Stromal cell of bone marrow (primary cell): ENCODE data around the gene CAPS.

Experiments used
- DNase-seq: peaks from one replicate; pipeline ENCODE4 v3.0.0-alpha.2; 2012; ENCODE audit warnings: low read depth

The CAPS gene

DNA sequence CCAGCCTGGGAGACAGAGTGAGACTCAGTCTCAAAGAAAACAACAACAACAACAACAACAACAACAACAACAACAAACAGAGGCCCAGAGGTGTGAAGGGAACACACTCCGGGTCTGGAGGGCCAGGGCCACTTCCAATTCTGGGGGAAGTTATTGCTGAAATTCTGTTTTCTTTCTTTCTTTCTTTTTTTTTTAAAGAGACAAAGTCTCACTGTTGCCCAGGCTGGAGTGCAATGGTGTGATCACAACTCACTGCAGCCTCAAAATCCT is 3.5 kb upstream of the CAPS start:
- DNase-seq, result no peak

DNA sequence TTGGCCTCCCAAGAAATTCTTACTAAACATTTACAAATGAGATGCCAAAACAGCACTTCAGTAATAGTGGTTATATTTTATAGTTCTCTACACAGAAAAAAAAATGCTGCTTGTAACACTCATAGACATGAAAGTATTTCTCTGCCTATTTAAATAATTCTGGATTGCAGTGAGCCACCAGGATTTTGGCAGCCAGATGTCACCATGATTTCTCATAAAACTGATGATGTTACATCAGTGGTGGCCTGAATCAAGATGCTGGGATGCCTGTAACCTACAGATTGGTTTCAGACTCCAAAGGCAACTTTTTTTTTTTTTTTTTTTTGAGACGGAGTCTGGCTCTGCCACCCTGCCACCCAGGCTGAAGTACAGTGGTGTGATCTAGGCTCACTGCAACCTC is 2.7 kb upstream of the CAPS start:
- DNase-seq, result no peak

DNA sequence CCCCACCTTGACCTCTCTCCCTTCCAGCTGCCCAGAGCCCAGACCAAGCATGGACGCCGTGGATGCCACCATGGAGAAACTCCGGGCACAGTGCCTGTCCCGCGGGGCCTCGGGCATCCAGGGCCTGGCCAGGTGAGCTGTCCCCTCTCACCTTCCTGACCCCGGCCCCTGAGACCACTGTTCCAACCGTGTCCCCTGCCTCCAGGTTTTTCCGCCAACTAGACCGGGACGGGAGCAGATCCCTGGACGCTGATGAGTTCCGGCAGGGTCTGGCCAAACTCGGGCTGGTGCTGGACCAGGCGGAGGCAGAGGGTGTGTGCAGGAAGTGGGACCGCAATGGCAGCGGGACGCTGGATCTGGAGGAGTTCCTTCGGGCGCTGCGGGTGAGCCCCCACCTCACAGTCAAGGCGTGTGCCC is 312 bp downstream of the CAPS start:
- no peak for DNase-seq

DNA sequence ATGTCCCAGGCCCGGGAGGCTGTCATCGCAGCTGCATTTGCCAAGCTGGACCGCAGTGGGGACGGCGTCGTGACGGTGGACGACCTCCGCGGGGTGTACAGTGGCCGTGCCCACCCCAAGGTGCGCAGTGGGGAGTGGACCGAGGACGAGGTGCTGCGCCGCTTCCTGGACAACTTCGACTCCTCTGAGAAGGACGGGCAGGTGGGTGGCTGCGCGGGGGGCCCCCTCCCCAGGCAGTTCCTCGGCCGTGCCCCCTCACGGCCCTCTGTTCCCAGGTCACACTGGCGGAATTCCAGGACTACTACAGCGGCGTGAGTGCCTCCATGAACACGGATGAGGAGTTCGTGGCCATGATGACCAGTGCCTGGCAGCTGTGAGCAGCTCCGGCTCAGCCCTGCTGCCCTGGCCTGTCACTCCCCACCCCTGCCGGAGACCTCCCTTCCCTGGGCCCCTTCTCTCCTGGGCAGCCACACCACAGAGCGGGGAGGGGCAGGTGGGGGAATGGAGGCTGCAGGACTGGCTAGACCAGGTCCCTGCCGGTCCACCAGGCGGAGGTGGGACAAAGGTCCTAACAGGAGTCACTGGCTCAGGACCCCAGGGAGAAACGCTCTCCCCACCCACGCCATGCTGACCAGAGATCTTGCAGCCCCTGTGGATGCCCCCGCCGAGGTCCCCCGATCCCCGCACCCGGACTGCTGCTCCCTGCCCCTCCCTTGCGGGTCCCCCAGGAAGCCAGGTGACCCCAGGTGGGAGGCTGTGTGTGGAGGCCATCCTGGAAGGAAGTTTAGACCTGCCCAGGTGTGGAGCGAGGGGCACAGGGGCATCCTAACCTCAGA is 1.1 kb downstream of the CAPS start:
- DNase-seq, result no peak

DNA sequence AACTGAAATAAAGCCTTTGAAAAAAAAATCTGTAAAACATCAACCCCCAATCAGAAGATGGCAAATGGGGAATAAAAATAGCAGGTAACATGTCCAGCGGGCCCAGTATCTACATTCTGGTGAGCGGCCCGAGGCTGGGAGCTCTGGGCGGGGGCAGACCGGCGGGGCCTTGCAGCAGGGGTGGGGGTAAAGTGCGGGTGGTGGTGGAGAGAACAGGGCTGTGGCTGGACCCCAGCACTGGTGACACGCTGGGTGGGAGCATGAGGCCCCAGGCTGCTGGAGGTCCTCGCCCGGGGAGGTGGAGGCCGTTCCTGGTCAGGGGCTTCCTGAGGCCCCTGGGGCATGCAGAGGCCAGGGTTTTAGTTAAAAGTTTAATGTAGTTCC is 1.7 kb downstream of the CAPS start:
- no peak for DNase-seq

DNA sequence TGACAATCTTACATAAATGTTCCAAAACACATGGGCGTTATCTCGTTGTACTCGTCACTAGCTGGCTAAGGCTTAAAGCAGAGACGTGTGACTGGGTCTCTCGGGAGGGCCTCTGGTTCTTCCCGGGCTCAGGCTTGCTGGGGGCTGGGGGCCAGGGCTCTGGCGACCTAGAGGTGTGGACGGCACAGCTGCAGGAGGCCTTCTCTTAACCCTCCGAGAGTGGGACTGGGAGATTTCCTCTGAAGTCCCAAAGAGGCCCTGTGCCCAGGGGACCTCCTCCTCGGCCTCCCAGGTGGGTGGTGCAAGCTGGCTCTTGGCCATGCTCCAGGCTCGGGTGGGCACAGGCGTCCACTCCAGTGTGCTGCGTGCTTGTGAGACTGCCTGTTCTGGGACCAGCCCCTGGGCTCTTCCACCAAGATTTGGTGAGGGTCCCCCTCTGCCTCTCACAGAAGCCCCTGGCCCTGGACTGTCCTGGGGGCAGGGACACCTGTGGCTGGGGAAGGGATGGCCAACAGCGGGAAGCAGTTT is 2.2 kb downstream of the CAPS start:
- DNase-seq, result no peak

DNA sequence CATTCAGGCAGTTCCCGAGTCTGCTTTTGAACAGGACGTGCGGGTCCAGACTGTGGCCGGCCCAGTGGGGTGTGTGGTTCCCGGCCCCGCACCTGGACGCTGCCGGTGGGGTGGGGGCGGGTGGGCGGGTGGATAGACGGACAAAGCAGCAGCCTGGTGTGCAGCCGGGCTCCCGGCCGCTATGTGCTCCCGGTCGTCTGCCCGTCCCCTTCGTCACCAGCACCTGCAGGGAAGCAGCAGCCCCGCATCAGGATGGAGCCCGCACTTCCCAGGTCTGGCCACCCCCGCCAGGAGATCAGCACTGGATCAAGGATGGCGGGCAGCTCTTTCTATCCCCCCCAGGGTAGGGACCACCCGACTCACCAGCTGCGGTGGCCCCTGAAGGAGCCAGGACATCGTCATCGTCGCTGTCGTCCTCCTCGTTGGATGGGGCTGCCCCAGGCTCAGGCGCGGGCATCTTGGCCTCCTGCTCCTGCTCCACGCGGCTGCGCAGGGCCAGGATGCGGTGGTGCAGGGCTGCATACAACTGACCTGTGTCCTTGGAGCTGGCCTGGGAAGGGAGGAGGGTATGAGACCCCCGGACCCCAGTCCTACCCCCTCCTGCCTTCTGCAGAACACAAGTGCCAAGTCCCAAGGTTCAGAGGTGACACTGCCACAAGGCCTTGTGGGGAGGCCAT is 3.5 kb downstream of the CAPS start:
- no peak for DNase-seq

DNA sequence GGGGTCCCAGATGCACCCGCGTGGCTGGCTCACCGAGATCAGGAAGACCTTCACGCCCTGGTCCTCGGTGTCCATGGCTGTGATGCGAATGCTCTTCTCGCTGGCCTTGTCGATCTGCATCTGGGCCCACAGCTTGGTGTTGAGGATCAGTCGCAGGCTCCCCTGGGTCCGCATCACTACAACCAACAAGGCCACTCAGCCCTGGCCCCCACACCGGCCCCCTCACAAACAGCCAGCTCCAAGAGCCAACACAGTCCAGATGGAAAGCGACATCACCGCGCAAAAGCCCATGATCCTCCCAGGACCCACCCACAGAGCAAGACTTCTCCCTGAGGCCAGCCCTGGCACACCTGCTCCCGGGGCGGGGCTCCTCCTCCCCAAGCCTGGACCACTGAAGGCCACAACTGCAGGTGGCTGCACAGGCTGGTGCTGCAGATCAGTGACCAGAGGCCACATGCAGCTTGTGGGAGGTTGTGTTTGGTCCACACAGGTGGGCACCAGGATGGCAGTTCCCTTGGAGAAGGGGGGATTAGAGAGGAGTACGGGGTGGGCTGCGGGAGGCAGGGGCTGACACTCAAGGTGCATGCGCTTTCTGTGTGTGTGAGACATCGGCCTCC is 4.5 kb downstream of the CAPS start:
- no peak for DNase-seq

DNA sequence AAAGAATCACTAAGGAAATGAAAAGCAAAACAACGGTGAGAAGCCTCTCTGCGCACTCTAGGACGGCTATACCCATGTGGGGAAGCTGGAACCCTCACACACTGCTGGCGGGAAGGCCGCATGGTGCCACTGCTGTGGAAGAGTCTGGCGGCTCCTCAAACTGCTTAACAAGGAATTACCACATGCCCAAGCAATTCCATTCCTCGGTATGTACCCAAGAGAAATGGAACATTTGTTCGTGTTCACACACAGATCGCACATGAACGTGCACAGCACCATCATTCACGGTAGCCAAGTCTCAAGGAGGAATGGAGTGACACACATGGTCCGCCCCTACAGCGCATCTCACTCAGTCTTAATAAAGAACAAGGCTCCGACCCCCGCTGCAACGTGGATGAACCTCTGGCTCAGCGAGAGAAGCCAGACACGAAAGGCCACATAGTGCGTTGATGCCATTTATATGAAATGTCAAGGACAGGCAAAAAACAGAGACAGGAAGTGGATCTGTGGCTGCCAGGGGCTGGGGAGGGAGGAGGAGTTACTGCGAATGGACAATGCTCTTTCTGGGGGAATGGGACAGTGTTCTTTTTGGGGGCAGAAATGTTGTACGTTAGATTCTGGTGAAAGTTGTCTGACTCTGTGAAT is 7.6 kb downstream of the CAPS start:
- no peak for DNase-seq

DNA sequence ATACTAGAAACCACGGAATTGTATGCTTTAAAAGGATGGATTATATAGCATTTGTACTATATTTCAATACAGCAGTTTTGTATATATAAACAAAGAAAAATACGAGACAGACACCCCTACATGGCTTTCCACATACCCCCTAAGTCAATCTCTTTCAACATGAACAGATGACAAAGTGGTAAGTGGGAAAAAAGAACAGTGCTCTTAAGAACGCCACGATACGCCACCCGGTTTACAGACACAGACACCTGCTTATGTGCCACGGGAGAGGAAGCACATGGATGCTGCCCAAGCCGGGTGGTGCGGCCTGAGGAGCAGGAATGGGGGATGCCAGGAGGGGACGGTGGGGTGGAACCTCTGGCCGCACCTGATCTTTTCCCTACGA is 8.1 kb downstream of the CAPS start:
- no peak for DNase-seq

DNA sequence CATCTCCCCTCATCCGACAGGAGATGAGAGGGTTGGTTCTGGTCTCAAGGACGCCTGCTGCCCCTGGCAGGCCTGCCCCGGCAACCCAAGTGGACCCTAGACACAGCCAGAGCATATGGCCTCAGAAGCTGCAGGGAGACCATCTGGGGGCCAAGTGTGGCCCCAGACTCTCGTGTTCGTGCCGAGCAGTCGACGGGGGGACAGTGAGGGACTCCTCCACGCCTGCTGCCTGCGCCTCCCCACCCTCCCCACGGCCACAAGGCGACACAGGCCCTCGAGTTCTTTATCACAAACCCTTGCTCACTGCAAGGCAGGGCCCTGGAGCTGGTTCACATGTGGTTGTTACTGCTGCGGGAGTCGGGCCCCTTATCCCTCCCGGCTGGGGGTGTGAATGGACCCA is 9.3 kb downstream of the CAPS start:
- DNase-seq, result no peak

DNA sequence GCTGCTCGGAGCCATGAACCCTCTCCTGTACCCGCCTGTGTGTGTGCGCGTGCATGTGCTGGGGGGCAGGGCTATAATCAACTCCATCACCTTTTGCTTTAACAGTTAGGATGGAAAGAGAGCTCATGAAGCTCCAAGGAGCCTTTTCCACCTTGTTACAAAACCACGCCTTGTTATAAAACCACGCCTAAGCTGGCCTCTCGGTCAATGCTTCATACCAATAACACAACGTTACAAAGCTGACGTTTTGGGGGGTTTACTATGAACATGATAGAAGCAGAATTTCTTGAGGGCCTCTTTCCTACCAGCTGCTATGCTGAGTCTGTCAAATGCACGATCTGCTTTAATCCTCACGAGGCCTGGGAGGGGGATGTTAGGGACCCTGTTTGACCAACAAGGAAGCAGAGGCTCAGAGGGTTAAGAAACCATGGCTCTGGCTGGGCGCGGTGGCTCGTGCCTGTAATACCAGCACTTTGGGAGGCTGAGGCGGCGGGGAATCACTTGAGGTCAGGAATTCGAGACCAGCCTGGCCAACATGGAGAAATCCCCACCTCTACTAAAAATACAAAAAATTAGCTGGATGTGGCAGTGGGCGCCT is 11.9 kb downstream of the CAPS start:
- no peak for DNase-seq

DNA sequence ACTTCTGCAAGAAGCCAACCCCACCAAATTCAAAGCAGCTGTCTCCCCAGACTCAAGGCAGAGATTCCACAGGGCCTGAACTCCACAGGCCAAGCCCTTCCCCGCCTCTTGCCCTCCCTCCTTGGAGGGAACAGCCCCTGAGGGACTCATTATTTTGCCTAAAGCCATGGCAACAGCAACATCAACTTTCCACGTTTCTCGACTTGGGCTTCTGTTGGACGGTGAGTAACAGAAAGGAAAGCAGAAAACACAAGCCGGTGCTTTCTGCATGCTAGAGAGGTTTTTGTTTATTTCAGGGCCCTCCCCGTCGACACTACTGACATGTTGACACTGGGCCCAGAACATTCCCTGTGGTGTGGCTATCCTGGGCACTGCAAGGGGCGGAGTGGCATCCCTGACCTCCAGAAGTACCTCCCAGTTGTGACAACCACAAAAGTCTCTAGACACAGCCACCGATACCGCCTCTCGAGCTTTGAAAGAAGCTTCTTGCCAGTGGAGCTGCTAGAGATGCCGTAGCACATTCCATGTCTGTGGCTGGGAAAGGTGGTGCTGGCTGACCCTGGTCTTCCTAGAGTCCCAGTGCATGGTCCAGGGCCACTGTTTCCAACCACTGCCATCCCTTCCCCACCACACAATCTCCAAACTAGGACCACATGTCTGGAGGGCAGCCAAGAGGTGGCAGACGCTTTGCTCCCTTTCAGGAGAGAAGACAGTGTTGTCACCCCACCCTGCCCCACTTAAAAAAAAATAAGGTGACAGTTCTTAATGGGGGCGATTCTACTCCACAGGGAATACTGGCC is 12.8 kb downstream of the CAPS start:
- peak; percentile 96 for DNase-seq

DNA sequence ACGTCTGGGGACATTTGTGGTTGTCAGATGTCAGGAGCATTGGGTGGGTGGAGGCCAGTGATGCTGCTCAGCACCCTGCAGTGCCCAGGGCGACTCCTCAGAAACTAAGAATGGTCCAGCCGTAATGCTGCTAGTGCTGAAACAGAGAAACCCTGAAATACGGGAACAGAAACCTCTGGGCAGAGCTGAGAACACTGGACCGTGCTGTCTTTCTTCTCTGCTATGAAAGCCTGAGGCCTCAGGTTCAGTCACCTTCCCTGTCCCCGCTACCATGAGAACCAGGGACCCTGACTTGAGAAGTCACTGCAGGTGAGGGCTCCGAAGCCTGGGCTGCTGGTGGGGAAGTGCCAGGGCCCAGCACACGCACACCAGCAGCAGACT is 13.4 kb downstream of the CAPS start:
- DNase-seq, result no peak

DNA sequence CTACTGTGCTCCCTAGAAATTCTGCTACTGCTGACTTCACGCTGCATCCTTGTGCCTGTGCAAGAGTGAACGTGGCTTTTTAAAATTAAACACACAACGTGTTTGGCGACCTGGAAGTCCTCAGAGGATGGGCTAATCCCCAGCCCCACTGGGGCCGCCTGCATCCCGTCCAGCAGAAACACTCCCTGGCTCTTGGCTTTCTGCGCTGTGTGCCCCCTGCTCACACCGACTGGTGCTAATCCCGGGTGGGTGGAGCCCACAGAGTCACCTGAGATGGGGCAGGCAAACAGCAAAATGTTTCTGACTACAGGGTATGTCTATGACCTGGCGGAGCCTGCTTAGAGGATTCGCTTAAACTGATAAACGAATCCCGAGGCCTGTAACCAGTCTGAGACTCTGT is 15.1 kb downstream of the CAPS start:
- DNase-seq, result no peak

DNA sequence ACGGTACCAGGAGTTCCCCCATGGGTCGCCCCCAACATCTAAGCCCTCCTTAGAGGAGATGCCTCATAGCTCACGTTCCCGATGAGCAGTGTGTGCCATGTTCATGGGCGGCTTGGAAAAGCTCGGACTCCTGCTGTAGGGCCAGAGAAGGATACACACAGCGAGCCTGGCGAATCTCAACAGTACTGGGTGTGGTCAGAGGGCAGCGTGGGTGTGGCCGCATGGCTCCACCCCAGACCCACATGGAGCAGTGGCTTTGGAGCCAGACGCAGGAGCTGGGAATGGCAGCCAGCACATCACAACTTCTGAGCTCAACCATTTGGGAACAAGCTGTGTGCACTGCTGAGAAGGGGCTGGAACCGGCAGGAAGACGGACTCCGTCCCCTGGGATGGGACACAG is 15.6 kb downstream of the CAPS start:
- DNase-seq, result no peak

DNA sequence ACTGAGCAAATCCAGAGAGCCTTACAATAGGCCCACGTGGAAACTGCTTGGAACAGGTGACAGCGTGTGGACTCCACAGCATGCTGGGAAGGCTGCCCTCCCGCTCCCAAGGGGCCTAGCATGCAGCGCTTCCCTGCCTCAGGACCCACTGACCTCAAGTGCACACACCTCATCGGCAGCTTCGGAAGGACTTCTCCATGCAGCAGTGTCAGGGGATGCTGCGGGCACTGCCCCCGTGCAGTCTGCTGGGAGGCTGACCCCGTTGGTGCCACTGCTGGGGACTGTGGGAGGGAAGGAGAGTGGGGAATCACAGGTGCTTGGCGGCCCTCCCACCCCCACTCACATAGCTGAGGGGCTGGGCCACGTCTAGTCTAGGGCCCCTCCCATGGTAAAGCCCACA is 17.2 kb downstream of the CAPS start:
- no peak for DNase-seq

DNA sequence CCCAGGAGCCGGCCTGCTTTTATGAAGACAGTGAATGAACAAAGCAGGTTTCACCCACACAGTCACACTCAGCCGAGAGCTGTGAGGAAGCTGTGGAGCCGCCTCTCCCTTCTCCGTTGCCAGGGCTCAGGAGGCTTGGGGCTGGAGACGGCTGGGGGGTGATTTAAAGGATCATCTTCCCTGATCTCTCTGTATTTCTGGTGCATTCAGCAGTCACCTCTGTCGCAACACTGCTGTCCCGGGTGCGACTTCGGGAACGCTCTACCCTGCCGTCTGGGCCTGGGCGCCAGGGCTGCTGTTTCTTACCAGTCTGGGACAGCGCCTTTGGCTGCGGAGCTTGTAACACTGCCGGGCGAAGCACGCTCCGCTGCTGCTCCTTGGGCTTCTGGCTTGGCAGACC is 18.1 kb downstream of the CAPS start:
- DNase-seq, result no peak

DNA sequence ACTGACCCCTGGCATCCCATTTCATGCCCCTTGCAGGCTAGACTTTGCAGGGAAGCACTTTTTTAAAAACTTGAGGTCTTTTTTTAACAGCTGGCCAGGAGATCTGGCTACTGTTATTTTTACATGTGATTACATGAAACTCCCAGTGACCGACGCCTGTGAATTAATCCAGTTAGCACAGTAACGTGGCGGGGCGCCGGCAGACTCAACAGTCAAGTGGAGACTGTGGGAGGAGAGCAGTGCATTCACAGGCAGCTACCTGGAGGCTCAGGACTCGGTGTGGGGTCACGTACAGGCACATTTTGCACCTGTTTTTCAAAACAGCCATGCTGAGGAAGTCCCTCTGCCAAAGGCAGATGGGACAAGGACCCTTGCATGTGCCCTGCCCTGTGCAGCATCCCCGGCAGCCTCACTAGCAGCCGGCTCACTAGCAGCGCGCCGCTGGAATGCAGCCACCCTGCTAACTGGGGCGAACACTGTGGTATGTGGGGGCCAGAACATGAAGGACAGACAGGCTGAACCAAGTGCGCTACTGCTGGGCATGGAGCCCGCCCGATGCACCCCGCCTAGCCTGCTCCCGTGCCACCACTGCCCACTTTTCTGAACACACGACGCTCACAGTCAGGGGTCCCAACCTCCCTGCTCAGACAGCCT is 18.7 kb downstream of the CAPS start:
- DNase-seq, result no peak

DNA sequence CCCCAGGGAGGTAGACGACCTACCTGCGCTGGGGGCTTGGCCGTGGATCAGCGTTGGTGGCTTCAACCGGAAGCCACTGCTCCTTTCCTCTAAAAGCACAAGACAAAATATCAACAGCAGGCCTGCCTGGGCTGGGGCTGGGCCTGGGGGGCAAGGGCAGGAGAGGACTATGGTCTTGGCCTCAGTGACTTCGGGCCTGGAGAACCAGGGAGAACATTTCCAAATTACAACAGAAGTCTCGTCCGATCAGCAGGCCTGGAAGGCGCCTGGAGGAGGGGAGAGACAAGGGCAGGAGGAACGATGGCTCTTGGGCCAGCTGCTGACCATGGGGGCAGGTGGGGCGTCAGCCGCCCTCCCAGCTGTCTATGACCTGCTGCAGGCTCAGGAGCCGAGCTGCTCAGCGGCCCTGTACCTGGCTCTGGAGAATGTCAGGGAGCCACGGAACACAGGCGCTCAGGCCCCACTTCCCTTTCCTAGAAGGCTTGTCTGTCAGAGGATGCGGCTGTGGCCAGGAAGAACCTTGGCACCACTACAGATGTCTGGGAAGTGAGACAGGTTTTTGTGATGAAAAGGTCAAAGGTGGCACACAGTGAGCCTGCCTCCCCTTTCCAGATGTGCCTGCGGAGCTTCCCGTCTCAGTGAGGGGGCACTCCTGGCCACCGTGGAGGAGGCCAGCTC is 19.5 kb downstream of the CAPS start:
- DNase-seq, result no peak

DNA sequence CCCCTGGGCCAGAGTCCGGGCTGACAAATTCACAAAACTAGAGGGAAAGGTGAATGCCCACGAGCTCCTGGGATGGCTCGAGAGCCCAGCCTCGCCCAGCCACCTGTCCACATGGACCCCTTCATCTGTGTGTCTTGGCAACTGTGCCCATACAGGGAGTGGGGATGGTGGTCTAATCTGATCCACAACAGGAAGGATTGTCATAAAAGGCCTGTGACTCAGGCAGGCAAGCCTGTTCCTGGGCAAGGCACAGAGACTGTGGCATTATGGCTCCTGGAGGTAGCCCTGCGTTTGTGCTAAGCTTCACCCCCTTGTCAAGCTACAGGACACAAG is 20.0 kb downstream of the CAPS start:
- DNase-seq, result no peak
